Peyer's patch (tissue), 4 donors: ENCODE data around the gene DEFB118. TPM values are rescaled to one million over a fixed set of nuclear protein-coding genes. Genes with fewer than 3 reads are reported as not detected.
"Not testable (repeated sequence)": the region's sequence is repeated elsewhere in the genome, so short reads cannot be mapped to it uniquely, and the experiment has no call there.

Experiments
- DNase-seq, 3 donors: peaks; one replicate each; pipeline ENCODE4 v3.0.0-alpha.2; 2017 to 2019
- H3K27ac ChIP-seq, 4 donors: fragments of 200-600 bp; sonication (generic); one replicate each; pipeline ENCODE4 v1.5.1; 2016 to 2019
- H3K27me3 ChIP-seq, 2 donors: fragments of 200-600 bp; sonication (generic); one replicate each; pipeline ENCODE4 v1.5.1; 2019
- H3K36me3 ChIP-seq, 3 donors: fragments of 200-600 bp; sonication (generic); one replicate each; pipeline ENCODE4 v1.5.1; 2016 to 2019
- H3K4me1 ChIP-seq, 4 donors: fragments of 200-600 bp; sonication (generic); one replicate each; pipeline ENCODE4 v1.5.1; 2016 to 2019
- H3K4me3 ChIP-seq, 4 donors: fragments of 200-600 bp; sonication (generic); 1 replicate in 3 of 4; 2 replicates in 1 of 4; pipeline ENCODE4 v1.5.1; 2016 to 2019; ENCODE audit warnings: mild to moderate bottlenecking in 1 of 4
- H3K9me3 ChIP-seq, 4 donors: fragments of 200-600 bp; sonication (generic); one replicate each; pipeline ENCODE4 v1.5.1; 2016 to 2019; ENCODE audit warnings: mild to moderate bottlenecking in 1 of 4
- CTCF ChIP-seq, 6 experiments: fragments of 450-650 bp in 4 of 6; fragments of 200-600 bp in 2 of 6; sonication (generic) in 1 of 6; IDR thresholded peaks; one replicate each; pipeline ENCODE4 v1.5.1; 2017 to 2019; ENCODE audit warnings: antibody characterized with exemption in 6 of 6, mild to moderate bottlenecking in 3 of 6, moderate library complexity in 1 of 6
- POLR2A ChIP-seq, 2 donors: fragments of 450-650 bp; IDR thresholded peaks; one replicate each; pipeline ENCODE4 v1.5.1; 2017; ENCODE audit warnings: antibody characterized with exemption in 2 of 2, mild to moderate bottlenecking in 2 of 2, moderate library complexity in 2 of 2
- total RNA-seq, 4 donors: library from RNA; depleted of rRNA; stranded (reverse); fragments of >200 nt; gene quantifications; one replicate each; pipeline ENCODE4 v1.1.0, GENCODE V29; 2016

Gene DEFB118
- total RNA-seq = not detected

DNA sequence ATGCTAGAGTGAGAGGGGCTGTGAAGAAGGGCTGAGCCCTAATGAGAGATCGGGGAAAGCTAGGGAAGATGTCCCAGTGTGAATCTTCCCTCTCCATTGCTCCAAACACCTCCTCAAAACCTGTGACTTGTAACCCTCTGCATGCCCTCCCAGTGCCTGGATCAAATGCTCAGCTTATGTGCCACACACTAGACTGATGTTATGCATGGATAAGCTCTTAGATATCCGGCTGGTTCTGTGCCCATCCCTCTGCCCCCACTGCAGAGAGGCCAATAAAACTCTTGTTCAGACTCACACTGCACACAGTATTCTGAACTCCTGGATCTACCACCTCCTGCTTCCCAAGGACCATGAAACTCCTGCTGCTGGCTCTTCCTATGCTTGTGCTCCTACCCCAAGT lies at the start of gene DEFB118:
DEFB118 (plus strand) TSS at position 301 of the 400 bp plus-strand sequence; CDS start at position 351, 50 bp downstream.
- Histone ChIP-seq H3K27me3 (no peaks in the 10 kb centered on the region), H3K4me1 (no peaks in the 10 kb centered on the region), H3K36me3 (no peaks in the 10 kb centered on the region), H3K27ac (no peak within 1 kb of the TSS), H3K4me3 (no peak within 1 kb of the TSS), H3K9me3 (no peaks in the 10 kb centered on the region)
- TF ChIP-seq CTCF (IDR thresholded peaks at IDR 0.05) = no peak
- no peak for TF ChIP-seq POLR2A (IDR thresholded peaks at IDR 0.05)
- DNase-seq = no peak

GRCh38 chr20:31322504-31322903 lies 45.9 kb upstream of the DEFB118 start:
- Histone ChIP-seq H3K9me3 (peaks cover 0 to 4% (median 0%) of the 10 kb centered on the region in 4 donors), H3K27ac (no peak overlapping the region), H3K4me3 (no peak overlapping the region), H3K4me1 (no peaks in the 10 kb centered on the region), H3K27me3 (no peaks in the 10 kb centered on the region), H3K36me3 (no peaks in the 10 kb centered on the region)
- DNase-seq = no peak
- TF ChIP-seq CTCF (IDR thresholded peaks at IDR 0.05) (no peak), POLR2A (IDR thresholded peaks at IDR 0.05) (no peak)

DNA sequence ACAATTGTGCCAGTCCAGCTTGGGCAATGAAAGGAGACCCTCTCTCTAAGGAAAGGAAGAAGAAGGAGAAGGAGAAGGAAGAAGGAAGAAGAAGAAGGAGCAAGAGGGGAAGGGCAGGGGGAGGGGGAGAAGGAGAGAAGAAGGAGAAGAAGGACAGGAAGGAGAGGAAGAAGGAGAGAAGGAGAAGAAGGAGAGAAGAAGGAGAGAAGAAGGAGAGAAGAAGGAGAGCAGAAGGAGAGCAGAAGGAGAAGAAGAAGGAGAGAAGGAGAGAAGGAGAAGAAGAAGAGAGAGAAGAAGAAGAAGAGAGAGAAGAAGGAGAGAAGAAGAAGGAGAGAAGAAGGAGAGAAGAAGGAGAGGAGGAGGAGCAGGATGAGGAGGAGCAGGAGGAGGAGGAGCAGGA lies 37.5 kb upstream of the DEFB118 start:
- no peak for TF ChIP-seq CTCF (IDR thresholded peaks at IDR 0.05)
- TF ChIP-seq POLR2A (IDR thresholded peaks at IDR 0.05) = no peak
- no peak overlapping the region for H3K27ac ChIP-seq

GRCh38 chr20:31341470-31341869 lies 26.9 kb upstream of the DEFB118 start:
- H3K4me3 ChIP-seq = no peak overlapping the region
- no peaks in the 10 kb centered on the region for H3K36me3 ChIP-seq
- no peak for DNase-seq
- H3K27me3 ChIP-seq = no peaks in the 10 kb centered on the region
- no peaks in the 10 kb centered on the region for H3K4me1 ChIP-seq
- no peak overlapping the region for H3K27ac ChIP-seq
- TF ChIP-seq CTCF (IDR thresholded peaks at IDR 0.05) (no peak), POLR2A (IDR thresholded peaks at IDR 0.05) (no peak)
- H3K9me3 ChIP-seq = no peaks in the 10 kb centered on the region

More for the DNA sequence above, 37.5 kb upstream of the DEFB118 start:
- H3K27me3 ChIP-seq = no peaks in the 10 kb centered on the region
- H3K36me3 ChIP-seq = no peaks in the 10 kb centered on the region
- no peaks in the 10 kb centered on the region for H3K4me1 ChIP-seq
- H3K4me3 ChIP-seq = no peak overlapping the region
- DNase-seq = no peak
- H3K9me3 ChIP-seq = no peaks in the 10 kb centered on the region

DNA sequence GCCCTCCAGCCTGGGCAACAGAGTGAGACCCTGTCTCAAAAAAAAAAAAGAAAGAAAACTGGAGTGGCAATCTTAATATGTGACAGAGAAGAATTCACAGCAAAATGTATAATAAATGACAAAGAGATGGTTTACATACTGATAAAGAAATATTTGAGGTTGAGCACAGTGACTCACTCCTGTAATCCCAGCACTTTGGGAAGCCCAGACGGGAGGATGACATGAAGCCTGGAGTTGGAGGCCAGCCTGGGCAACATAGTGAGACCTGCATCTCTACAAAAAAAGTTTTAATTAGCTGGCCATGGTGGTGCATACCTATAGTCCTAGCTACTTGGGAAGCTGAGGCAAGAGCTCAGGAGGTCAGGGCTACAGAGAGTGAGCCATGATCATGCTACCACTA lies 12.4 kb upstream of the DEFB118 start:
- peaks cover 0 to 5% (median 0%) of the 10 kb centered on the region in 4 donors for H3K9me3 ChIP-seq
- H3K36me3 ChIP-seq = no peaks in the 10 kb centered on the region
- H3K27me3 ChIP-seq = no peaks in the 10 kb centered on the region
- no peak for TF ChIP-seq POLR2A (IDR thresholded peaks at IDR 0.05)
- no peak for TF ChIP-seq CTCF (IDR thresholded peaks at IDR 0.05)
- no peak for DNase-seq
- H3K4me1 ChIP-seq = no peaks in the 10 kb centered on the region
- H3K4me3 ChIP-seq = no peak overlapping the region
- H3K27ac ChIP-seq = no peak overlapping the region

GRCh38 chr20:31363295-31363694 lies 5.1 kb upstream of the DEFB118 start:
- Histone ChIP-seq H3K4me3 (no peak overlapping the region), H3K36me3 (no peaks in the 10 kb centered on the region), H3K27me3 (no peaks in the 10 kb centered on the region), H3K27ac (no peak overlapping the region), H3K9me3 (peaks cover 0 to 5% (median 0%) of the 10 kb centered on the region in 4 donors), H3K4me1 (no peaks in the 10 kb centered on the region)
- DNase-seq = no peak
- no peak for TF ChIP-seq POLR2A (IDR thresholded peaks at IDR 0.05)
- TF ChIP-seq CTCF (IDR thresholded peaks at IDR 0.05) = no peak

DNA sequence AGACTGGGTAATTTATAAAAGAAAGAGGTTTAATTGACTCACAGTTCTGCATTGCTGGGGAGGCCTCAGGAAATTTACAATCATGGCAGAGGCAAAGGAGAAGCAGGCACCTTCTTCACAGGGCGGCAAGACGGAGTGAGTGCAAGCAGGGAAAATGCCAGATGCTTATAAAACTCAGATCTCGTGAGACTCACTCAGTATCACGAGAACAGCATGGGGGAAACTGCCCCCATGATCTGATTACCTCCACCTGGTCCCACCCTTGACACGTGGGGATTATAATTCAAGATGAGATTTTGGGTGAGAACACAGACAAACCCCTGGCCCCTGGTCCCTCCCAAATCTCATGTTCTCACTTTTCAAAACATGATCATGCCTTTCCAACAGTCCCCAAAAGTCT lies 4.1 kb upstream of the DEFB118 start:
- H3K4me1 ChIP-seq, DNase-seq, H3K9me3 ChIP-seq, H3K27me3 ChIP-seq, H3K4me3 ChIP-seq, H3K36me3 ChIP-seq, H3K27ac ChIP-seq: not testable (repeated sequence)
